ENCODE results near the gene GTF3C6.
"Not testable (repeated sequence)": the region's sequence is repeated elsewhere in the genome, so short reads cannot be mapped to it uniquely, and the experiment has no call there.

Gene GTF3C6

GRCh38 chr6:111015389-111016124 lies 57.1 kb downstream of the GTF3C6 start:
- DNase-seq = no peak
- Histone ChIP-seq H3K79me1 (replicated peaks; ENCODE audit: low read length, poor library complexity, severe bottlenecking) (peaks cover 12% of the 10 kb centered on the region), H2AFZ (ENCODE audit: low read depth, low read length) (no peak overlapping the region), H3K4me2 (ENCODE audit: low read length, poor library complexity, severe bottlenecking) (no peak overlapping the region), H3K4me3 (ENCODE audit: insufficient read depth in 1 of 2, low read depth in 1 of 2, low read length in 2 of 2) (no peak overlapping the region), H3K14ac (ENCODE audit: low read length in 2 of 2) (peak overlapping the region in 1 of 2 experiments; percentile 75), H2BK15ac (ENCODE audit: low read depth, poor library complexity, severe bottlenecking) (no peak overlapping the region), H3K23ac (ENCODE audit: low read length in 2 of 2) (no peak overlapping the region), H3K4ac (ENCODE audit: low read depth in 1 of 2, low read length in 2 of 2) (no peak overlapping the region), H4K8ac (ENCODE audit: low read length) (no peak overlapping the region), H3K4me1 (ENCODE audit: control insufficient read depth, insufficient read depth, low read depth, low read length) (no peaks in the 10 kb centered on the region), H3K9me3 (ENCODE audit: control insufficient read depth, low read length) (no peaks in the 10 kb centered on the region), H3K9ac (ENCODE audit: low read length) (no peak overlapping the region), H2BK12ac (ENCODE audit: low read length in 2 of 2) (no peak overlapping the region), H2BK5ac (ENCODE audit: low read depth, low read length, poor library complexity, severe bottlenecking) (no peak overlapping the region), H3K18ac (ENCODE audit: low read depth in 1 of 2, low read length in 2 of 2) (no peak overlapping the region), H3K27ac (ENCODE audit: low read length, poor library complexity, severe bottlenecking) (no peak overlapping the region), H2BK120ac (ENCODE audit: low read depth, low read length) (no peak overlapping the region), H4K91ac (ENCODE audit: low read length) (no peak overlapping the region), H3K36me3 (ENCODE audit: control insufficient read depth in 1 of 2, insufficient read depth in 2 of 2, low read depth in 1 of 2, low read length in 2 of 2) (peaks cover 30 to 61% of the 10 kb centered on the region in 2 experiments), H2AK5ac (ENCODE audit: low read length, severe bottlenecking) (no peak overlapping the region), H3K27me3 (ENCODE audit: control insufficient read depth in 1 of 2, insufficient read depth in 1 of 2, low read length in 2 of 2) (no peaks in the 10 kb centered on the region)
- WGBS = 100% methylated on average over 2 of the region's 3 CpGs

GRCh38 chr6:111017241-111017640 lies 58.7 kb downstream of the GTF3C6 start:
- H2BK12ac ChIP-seq (ENCODE audit: low read length in 2 of 2); H2BK5ac ChIP-seq (ENCODE audit: low read depth, low read length, poor library complexity, severe bottlenecking); H4K8ac ChIP-seq (ENCODE audit: low read length); DNase-seq; H3K9me3 ChIP-seq (ENCODE audit: control insufficient read depth, low read length); H2AK5ac ChIP-seq (ENCODE audit: low read length, severe bottlenecking); H3K4me2 ChIP-seq (ENCODE audit: low read length, poor library complexity, severe bottlenecking); H3K4me1 ChIP-seq (ENCODE audit: control insufficient read depth, insufficient read depth, low read depth, low read length); H2BK15ac ChIP-seq (ENCODE audit: low read depth, poor library complexity, severe bottlenecking); H3K18ac ChIP-seq (ENCODE audit: low read depth in 1 of 2, low read length in 2 of 2); H3K27ac ChIP-seq (ENCODE audit: low read length, poor library complexity, severe bottlenecking); H3K4ac ChIP-seq (ENCODE audit: low read depth in 1 of 2, low read length in 2 of 2); H3K14ac ChIP-seq (ENCODE audit: low read length in 2 of 2); H3K4me3 ChIP-seq (ENCODE audit: insufficient read depth in 1 of 2, low read depth in 1 of 2, low read length in 2 of 2); H3K9ac ChIP-seq (ENCODE audit: low read length); H2BK120ac ChIP-seq (ENCODE audit: low read depth, low read length); H3K27me3 ChIP-seq (ENCODE audit: control insufficient read depth in 1 of 2, insufficient read depth in 1 of 2, low read length in 2 of 2); H3K23ac ChIP-seq (ENCODE audit: low read length in 2 of 2); H2AFZ ChIP-seq (ENCODE audit: low read depth, low read length); H4K91ac ChIP-seq (ENCODE audit: low read length): not testable (repeated sequence)
- Histone ChIP-seq H3K36me3 (ENCODE audit: control insufficient read depth in 1 of 2, insufficient read depth in 2 of 2, low read depth in 1 of 2, low read length in 2 of 2) (peaks cover 31 to 67% of the 10 kb centered on the region in 2 experiments), H3K79me1 (replicated peaks; ENCODE audit: low read length, poor library complexity, severe bottlenecking) (peaks cover 13% of the 10 kb centered on the region)
- 91% methylated on average over 5 of the region's 37 CpGs for WGBS

Data from mesenchymal stem cell (in vitro differentiated cells and primary cell).